GM19193 (cell line): ENCODE measurements around the gene LRRN4CL.

Experiments
- POLR2A ChIP-seq: IDR thresholded peaks from 4 replicates; pipeline ENCODE4 v1.6.1; 2011; ENCODE audit not compliant: insufficient read depth, insufficient read length; ENCODE audit errors: extremely low read depth

LRRN4CL gene

DNA sequence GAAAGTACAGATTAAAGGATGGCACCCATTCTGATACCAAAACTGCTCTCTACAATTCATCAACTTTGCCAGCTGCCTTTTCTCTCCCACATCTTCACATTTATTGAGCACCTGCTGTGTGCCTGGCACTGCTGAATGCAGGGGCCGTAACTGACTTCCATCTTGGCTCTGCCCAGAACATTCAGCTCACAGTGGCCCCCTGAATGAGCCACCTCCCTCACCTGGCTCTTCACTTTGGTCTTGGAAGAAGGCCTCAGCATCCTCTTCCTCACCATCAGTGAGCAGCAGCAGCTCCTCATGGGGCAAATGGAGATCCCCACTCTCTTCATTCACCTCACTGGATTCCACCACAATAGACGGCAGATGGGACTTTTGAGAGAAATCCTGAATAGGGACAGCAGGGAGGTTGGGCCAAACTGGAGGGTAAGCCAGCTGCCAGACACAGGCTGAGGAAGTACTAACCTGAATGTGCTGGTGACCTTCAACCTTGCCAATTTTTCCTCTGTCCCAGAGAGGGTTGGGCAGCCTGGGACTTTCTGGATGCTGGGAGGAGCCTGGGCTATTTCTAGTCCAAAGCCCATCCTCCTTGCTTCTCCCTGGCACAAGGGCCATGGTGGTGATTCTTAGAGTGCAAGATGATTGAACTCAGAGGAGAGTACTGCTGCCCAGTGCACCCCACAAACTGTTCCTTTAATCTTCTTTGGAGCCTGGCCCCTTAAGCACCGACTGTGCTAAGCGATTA lies 19.7 kb downstream of the LRRN4CL start:
- no peak for TF ChIP-seq POLR2A

DNA sequence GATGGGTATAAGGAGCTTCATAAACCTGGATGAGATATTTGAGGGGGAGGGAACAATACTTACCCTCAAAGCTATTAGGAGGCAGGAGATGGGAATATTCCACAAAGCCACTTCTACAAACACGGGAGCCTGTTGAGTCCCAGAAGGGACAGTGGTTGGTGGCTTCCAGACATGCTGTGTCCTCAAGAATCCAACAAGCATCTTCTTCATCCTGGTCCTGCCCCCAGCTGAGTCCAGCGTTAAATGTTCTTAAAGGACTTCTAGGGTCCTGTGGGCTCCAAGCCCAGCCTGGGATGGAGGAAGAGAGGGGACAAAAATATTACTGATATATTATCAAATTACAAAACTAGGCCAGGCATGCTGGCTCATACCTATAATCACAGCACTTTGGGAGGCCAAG lies 21.9 kb downstream of the LRRN4CL start:
- peak; percentile 36 for TF ChIP-seq POLR2A

DNA sequence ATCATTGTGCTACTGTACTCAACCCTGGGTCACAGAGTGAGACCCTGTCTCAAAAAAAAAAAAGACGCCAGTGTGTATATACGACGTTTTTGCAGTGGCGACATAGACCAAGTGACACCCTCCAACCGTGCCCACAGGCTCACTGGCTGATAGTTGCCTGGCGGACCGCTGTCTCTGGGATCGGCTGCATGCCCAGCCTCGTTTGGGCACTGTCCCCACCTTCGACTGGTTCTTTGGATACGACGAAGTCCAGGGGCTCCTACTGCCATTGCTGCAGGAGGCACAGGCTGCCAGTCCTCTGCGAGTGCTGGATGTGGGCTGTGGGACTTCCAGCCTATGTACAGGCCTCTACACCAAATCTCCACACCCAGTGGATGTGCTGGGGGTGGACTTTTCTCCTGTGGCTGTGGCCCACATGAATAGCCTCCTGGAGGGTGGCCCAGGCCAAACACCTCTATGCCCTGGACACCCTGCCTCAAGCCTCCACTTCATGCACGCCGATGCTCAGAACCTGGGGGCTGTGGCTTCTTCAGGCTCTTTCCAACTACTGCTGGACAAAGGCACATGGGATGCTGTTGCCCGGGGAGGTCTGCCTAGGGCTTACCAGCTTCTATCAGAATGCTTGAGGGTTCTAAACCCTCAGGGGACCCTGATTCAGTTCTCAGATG lies 22.9 kb downstream of the LRRN4CL start:
- peak; percentile 51 for TF ChIP-seq POLR2A

DNA sequence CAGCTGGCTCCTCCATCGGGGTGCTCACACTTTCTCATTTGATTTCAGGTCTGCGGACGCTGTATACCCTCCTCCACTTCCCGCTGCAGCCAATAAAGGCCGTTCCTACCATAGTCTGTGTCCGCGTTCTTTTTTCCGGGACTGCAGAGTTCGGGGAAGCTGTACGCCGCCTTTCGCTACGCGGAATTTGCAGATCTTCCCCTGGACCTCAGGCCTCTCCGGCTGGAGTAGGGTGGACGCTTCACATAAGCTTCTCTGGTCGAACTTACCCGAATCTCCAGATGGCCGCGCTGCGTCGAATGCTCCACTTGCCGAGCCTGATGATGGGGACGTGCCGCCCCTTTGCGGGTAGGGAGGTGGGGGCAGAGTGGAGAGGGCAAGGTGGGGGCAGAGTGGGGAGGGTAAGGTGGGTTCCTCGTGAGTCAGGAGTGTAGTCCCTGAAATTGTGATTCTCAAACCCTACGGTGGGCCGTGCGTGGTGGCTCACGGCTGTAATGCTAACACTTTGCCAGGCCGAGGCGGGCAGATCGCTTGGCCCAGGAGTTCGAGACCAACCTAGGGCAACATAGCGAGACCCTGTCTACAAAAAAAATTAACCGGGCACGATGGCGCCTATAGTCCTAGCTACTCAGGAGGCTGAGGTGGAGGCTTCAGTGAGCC lies 23.6 kb downstream of the LRRN4CL start:
- TF ChIP-seq POLR2A, result no peak

DNA sequence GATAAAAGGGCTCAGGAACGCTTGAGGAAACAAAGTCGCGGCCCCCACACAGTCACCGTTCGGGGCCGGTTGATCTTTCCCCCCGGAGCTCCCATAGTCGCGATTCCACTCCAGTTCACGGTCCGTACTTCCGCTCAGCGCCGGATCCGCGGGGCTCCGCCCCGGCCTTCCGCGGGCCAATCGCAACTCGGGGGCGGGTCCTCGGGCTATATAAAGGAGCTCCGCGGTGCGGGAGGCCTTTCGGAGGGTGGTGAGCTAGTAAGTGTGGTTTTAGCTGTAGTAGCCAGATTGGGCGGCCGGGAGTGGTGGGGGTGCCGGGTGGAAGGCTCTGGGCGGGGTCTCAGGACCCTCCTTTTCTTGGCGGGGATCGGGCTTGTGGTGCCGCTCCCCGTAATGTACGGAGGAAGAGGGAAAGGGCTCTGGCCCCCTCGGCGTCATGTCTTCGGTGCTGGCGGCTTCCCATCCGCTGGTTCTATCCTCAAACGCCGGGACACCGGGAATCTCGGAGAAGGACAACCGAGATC lies 24.2 kb downstream of the LRRN4CL start, which contains the start of the genes C11orf98 and CSKMT:
Gene C11orf98 (minus strand): TSS at position 136 of the 524 bp plus-strand sequence. CDS start 41 bp downstream, at position 95.
Gene CSKMT (plus strand): TSS at position 238 of the 524 bp plus-strand sequence. CDS start 568 bp downstream, outside the sequence.
- peak; percentile 100 for TF ChIP-seq POLR2A

DNA sequence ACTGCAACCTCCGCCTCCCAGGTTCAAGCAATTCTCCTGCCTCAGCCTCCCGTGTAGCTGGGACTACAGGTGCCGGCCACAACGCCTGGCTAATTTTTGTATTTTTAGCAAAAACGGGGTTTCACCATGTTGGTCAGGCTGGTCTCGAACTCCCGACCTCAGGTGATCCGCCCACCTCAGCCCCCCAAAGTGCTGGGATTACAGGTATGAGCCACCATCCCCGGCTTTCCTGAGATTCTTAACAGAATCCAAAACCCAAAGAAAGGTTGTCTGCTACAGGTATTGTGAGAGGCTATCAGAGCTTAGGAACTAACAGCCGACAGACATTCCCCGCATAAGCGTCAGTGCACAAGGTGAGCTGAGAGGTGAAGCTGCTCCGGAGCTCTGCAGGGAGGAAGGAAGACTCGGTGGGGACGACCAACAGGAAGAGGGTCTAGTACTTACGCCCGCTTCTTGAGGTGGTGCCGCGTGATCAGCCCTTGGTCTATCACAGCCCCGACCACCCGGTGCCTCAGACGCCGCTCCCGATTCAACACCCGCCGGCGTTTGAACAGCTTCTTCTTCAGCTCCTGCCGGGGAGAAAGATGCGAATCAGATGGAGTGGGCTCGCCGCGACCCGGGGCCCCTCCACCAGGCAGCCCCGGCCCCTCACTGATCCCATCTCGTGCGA lies 24.8 kb downstream of the LRRN4CL start:
- TF ChIP-seq POLR2A, result no peak

DNA sequence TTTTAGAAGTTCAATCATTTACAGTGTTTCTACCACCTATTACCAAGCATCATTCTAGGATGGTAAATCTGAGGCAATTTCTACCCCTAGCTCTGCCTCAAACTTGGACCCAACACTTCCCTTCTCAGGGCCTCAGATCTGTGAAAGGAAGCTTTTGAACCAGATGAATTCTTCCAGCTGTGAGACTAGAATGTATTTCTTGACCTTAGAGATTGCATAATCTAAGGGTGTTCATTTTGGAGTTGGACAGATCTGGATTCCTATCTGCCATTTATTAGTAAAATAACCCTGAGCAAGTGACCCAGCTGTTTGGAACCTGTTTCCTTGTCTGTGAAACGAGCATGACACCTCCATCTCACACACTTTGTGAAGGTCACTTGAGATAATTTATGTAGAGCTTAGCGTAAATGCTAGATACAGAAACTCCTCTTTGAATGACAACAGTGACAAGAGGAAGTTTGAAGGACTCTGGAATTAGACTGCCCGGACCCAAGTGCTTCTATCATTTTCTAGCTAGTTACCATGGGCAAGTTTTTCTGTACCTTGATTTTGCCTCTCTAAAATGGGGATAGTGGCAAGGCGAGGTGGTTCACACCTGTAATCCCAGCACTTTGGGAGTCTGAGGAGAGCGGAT lies 32.4 kb downstream of the LRRN4CL start:
- TF ChIP-seq POLR2A, result no peak

DNA sequence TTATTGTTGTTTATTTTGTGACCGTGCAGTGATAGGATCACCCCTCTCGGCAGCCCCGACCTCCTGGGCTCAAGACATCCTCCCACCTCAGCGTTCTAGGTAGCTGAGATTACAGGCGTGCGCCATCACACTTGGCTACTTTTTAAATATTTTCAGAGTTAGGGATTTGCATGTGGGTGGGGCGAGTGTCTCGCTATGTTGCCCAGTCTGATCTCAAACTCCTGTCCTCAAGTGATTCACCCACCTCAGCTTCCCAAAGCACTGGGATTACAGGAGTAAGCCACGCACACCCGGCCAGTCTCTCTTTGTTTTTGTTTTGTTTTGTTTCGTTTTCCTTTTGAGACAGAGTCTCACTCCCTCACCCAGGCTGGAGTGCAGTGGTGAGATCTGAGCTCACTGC lies 35.0 kb downstream of the LRRN4CL start:
- TF ChIP-seq POLR2A, result no peak

DNA sequence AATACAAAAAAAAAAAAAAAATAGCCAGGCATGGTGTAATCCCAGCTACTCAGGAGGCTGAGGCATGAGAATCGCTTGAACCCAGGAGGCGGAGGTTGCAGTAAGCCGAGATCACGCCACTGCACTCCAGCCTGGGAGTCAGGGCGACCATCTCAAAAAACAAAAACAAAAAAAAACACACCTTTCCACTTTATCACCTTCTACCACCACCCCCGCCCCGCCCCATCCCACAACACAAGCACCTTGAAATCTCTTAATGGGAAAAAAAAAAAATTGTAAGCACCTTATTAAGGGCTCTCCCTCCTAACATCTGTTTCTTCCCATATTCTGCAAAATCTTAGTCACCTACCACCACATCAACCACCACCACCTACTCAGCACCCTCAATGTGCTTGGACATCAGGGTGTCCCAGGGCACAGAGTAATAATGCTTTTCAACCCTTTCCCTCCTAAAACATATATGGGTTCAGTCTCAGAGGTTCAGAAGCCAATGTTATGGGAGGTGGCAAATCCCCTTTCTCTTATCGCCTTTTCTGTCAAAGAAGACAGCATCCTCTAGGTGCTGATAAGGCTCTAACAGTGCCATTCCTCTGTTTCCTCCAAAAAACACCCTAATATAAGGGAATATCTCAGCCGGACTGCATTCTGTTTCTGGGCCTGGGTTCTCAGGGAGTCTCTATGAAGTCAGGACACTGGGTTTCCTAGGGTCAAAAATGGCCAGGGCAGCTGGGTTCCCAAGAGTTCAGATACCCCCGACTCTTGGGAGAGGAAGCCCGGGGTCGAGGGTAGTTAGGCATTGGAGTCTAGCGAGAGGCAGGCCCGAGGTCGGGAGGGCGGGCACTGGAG lies 36.9 kb downstream of the LRRN4CL start:
- TF ChIP-seq POLR2A, result no peak

DNA sequence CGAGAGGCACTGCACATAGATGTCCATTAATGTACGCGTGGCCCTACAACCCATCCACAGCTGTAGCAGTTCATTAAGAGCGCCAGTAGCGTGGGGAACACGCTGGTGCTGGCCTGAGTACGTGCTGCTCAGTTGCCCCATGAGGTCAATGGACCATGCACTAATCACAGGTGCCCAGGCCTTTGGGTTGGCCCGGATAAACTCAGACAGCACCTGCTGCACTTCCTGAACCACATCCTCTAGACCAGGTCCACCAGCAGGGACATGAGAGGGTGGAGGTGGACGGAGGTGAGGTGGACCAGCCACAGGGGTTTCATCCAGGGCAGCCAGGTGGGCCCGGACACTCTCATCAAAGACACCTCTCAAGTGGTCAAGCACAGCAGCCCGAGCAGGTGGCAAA lies 39.8 kb downstream of the LRRN4CL start:
- peak; percentile 13 for TF ChIP-seq POLR2A

DNA sequence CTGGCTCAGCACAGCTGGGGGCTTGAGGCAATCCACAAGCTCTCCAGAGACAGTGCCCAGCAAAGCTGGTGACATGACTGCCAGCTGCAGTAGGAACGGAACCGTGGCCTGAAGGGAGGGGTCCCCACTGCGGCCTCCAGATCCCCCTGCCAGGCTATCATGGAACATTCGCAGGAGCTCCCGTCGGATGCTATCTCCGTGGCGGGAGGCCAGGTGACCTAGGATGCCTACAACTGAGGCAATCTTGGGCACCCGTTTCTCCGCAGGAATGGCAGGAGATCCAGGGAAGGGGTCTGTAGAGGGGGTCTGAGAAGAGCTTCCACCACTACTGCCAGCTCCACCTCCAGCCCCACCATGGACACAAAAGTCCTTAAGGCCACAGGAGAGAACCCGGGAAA lies 40.4 kb downstream of the LRRN4CL start:
- TF ChIP-seq POLR2A, result no peak

DNA sequence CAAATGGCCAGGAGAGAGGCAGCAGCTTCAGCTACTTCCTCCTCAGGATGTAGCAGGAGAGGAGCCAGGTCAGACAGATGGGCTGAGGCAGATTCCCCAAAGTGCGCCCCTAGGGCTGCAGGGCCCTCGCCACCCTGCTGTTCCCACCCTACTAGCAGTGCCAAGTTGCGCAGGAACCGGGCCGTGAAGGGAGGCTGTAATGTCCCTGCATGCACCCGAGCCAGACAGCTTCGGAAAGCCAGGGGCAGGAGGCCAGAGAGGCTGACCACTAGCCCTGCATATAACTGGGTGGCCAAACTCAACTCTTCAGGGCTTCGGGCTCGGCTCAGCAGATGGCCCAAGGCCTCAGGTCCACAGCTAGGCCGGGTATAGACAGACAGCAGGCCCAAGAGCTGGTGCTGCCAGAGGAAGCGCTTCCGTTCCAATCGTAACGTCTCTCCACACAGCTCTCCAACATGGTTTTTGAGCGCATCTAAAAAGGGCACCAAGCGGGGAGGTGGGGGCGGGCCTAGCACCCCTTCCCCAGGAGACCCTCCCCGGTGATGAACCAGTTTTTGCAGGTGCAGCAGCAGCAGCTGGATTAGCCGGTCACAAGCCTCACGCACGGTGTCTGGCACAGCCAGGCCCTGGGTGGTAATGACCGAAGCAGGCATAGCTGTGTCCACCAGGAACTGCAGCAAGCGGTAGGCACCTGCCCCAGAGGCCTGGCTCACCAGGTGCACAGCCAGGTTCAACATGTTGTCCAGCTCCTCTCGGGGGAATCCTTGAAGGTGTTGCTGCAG lies 41.0 kb downstream of the LRRN4CL start:
- TF ChIP-seq POLR2A, result no peak

DNA sequence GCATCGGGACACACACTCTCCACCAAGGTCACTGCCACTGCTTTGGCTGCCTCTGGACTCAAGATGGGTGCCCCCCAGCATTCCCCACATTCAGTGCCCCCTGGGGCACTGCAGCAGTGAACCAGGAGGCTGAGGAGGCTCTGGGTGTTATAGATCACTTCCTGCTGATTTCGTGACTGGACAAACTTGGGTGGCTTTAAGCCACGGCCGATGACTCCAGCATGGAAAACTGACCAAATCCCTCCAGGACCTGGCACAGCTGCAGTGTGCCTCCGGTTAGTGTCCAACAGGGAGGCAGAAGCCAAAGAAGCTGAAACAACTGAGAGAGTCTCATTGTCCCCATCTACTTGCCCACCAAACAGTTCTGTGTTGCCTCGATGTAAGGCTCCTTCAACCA lies 41.7 kb downstream of the LRRN4CL start:
- no peak for TF ChIP-seq POLR2A

DNA sequence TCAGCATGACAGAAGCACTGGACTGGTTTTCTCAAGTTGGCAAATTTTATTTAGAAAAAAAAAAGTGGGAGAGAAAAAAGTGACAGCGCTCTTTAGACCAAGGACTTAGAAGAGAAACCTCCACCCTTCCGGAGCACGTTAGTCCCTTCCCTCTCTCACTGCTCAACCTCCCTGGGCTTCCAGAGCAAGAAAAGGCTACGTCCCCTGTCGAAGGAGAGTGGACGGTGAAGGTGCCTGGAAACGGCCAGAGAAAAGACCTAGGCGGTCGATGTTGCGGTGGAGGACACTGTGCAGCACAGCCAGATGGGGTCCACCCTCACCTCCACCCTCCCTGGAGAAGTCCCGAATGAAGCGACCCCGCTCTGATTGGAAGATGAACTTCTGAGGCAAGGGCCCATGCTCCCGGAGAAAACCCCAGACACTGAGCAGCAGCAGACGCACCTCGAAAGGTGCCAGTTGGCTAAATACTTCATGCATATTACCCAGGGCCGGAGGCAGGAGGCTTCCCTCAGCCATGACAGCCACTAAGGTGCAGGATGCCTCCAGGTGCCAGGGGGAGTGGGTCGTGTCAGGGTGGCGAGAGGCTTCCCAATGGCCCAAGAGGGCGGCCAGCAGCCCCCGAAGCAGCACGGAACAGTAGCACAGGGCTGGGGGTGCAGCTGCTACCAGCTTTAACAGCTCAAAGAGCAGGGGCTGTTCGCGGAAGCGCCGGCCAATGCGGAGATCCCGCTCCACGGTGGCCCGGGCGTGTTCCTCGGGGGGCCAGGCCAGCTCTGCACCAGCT lies 42.3 kb downstream of the LRRN4CL start:
- TF ChIP-seq POLR2A, result no peak
